ENCODE data around the gene DGKI.

DGKI gene

DNA sequence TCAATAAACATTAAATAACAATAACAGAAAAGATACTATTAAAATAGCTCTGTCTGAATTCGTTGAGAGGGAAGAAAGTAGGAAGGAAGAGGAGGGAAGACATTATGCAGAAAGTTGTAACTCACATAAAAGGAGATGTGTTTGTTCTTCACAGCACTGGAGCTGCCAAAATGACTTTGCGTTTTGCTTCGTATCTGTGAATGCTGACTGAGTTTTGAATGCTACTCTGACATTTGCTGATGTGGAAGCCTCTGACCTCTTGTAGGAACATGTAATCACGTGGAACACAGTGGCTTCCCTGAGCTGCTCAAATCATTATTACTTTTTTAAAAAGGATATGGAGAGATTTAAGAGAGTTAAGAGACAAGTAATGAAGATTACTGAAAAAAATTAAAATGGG is 15.6 kb upstream of the DGKI start:
- DNase-seq (ENCODE audit: low read depth), result no peak
- H3K4me3 ChIP-seq (ENCODE audit: low read length), result no peak overlapping the region
- TF ChIP-seq, protein P1, sequence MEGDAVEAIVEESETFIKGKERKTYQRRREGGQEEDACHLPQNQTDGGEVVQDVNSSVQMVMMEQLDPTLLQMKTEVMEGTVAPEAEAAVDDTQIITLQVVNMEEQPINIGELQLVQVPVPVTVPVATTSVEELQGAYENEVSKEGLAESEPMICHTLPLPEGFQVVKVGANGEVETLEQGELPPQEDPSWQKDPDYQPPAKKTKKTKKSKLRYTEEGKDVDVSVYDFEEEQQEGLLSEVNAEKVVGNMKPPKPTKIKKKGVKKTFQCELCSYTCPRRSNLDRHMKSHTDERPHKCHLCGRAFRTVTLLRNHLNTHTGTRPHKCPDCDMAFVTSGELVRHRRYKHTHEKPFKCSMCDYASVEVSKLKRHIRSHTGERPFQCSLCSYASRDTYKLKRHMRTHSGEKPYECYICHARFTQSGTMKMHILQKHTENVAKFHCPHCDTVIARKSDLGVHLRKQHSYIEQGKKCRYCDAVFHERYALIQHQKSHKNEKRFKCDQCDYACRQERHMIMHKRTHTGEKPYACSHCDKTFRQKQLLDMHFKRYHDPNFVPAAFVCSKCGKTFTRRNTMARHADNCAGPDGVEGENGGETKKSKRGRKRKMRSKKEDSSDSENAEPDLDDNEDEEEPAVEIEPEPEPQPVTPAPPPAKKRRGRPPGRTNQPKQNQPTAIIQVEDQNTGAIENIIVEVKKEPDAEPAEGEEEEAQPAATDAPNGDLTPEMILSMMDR (conservative IDR thresholded peaks at IDR 0.05; ENCODE audit: low read length), result no peak

DNA sequence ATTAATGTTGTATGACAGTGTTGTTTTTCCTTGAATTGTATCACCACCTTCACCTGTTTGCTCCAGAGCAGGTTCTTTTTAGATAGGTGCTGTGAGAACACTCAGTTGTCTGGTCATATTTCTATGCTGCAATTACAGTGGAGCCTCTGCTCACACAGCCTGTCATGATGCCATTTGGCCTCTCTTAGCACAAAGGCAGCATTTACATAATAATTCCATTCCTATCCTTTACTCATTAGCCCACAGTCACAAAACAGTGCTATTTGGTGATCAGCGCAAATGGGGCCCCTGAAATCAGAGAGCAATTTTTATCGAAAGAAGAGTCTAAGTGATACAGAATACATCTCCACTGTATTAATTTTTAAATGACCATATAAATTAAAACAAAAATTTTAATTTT is 13.8 kb upstream of the DGKI start:
- no peak for DNase-seq (ENCODE audit: low read depth)
- TF ChIP-seq, protein P1 (conservative IDR thresholded peaks at IDR 0.05; ENCODE audit: low read length), result no peak
- H3K4me3 ChIP-seq (ENCODE audit: low read length), result no peak overlapping the region

DNA sequence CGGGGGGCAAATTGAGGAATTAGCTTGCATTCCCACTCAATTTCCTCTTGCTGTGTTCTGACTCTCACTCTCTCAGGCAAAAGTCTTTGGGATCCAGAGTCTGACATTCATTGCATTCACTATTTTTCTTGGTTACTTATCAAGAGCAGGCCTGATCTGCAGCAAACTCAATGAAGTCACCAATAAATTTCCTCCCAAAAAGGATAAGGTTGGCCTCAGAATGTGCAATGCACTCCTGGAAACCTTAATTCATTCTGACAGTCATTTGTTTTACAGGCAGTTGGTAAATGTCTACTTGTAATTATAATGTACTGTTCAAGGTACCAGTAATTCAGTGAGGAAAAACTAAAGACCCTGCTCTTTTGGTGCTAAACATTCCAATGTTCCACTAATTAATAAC is 6.3 kb upstream of the DGKI start:
- DNase-seq (ENCODE audit: low read depth), result no peak
- TF ChIP-seq, protein P1 (conservative IDR thresholded peaks at IDR 0.05; ENCODE audit: low read length), result no peak
- H3K4me3 ChIP-seq (ENCODE audit: low read length), result no peak overlapping the region

DNA sequence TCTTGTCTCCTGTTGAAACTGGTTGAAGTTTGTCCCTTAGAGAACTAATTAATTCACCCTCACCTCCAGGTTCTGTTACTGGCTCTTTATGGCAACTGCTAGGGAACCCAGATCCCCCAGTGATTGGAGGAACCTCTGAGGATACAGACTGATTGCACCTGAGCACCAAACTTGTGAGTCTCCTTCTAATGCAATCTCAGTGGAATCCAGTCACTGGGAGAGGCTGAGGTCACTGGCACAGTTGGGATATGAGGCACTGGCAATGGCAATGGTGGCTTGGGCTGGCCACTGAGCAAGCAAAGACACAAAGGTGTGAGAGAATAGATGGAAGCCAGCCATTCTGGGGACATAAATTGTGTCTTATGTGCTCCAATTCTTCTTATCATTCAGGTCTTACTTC is 5.3 kb upstream of the DGKI start:
- TF ChIP-seq, protein P1 (conservative IDR thresholded peaks at IDR 0.05; ENCODE audit: low read length), result no peak
- no peak for DNase-seq (ENCODE audit: low read depth)
- H3K4me3 ChIP-seq (ENCODE audit: low read length), result no peak overlapping the region

DNA sequence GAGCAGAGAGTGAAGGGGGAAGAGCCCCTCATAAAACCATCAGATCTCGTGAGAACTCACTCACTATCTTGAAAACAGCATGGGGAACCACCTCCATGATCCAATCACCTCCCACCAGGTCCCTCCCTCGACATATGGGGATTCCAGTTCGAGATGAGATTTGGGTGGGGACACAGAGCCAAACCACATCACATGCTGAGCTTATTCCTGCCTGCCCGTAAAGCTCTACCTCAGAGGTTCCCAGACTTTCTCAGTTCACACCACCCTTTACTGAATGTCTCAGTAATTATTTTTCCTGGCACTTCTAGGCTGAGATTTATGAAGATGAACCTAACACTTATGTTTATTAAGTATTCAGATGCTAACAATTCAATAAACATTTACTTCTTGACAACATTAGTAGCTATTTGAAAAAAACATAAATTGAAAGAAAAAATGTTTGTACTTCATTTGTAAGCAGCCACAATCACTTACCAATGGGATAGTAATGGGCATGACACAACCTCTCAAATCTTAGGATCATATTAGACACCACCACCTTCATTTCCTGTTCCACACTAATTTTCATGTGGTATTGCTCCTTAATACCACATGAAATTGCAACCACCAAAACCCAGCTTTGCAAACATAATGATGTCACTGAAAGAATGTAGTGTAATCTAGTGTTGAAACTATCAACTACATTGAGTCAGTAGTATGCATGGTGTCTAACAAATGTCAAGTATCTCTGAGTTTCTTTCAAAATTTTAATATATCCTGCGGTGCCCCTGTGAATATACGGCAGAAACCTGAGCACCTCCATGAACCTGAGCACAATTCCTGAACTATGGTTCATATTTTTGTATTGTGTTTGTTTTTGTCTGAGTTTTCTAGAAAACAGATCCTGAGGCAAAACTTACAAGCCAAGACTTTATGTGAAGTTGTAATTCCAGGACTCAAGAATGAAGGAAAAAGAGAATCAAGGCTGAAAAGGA is 4.5 kb upstream of the DGKI start:
- DNase-seq (ENCODE audit: low read depth), result peak; percentile 76
- H3K4me3 ChIP-seq (ENCODE audit: low read length), result no peak overlapping the region
- TF ChIP-seq, protein P1 (conservative IDR thresholded peaks at IDR 0.05; ENCODE audit: low read length), result no peak

DNA sequence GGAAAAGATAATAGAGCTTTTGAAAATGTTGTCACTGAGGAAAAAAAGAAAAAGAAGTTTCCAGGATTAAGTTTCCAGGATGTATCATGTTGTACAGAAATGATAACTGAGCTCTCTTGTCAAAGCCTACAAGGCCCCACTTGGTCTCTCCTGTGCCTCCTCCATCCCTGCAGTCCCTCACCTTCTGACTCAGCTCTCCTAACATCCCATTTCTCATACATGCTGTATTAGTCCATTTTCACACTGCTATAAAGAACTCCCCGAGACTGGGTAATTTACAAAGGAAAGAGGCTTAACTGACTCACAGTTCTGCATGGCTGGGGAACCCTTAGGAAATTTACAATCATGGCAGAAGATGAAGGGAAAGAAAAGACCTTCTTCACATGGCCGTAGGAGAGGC is 3.8 kb upstream of the DGKI start:
- TF ChIP-seq, protein P1 (conservative IDR thresholded peaks at IDR 0.05; ENCODE audit: low read length), result no peak
- DNase-seq (ENCODE audit: low read depth), result no peak

DNA sequence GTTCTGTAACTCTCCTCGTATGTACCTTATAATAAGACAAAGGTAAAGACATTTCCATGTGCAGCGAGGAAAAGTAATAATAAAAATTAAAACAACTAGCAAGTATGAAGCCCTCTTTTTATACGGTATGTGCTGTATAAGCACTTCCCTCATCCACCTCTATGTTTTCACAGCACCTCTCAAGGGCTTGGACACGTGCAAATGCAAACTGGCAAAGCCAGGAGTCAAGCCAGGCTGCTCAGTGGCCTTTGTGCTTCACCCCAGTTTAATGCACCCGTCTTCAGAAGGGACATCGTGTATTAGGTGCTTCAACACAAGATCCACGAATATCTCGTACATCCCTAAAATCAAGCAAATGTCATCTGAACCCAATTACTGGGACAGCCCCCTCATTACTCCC is 1.3 kb upstream of the DGKI start:
- no peak for DNase-seq (ENCODE audit: low read depth)
- no peak overlapping the region for H3K4me3 ChIP-seq (ENCODE audit: low read length)
- TF ChIP-seq, protein P1 (conservative IDR thresholded peaks at IDR 0.05; ENCODE audit: low read length), result no peak

More for the DNA sequence above, 3.8 kb upstream of the DGKI start:
- no peak overlapping the region for H3K4me3 ChIP-seq (ENCODE audit: low read length)
